GM23338 (cell line): ENCODE data around the gene PAK1. TPM values are rescaled to one million over a fixed set of nuclear protein-coding genes. Genes with fewer than 3 reads are reported as not detected.

Experiments
- ATAC-seq: fragments of 200-7000 bp; cut with Tn5 transposase; 3 replicates; pipeline ENCODE4 v1.9.1; 2020
- DNase-seq: peaks from one replicate; pipeline ENCODE4 v3.0.0-alpha.2; 2015; ENCODE audit warnings: low spot score
- H2AFZ ChIP-seq: fragments of 200-600 bp; sonication (generic); 2 replicates; pipeline ENCODE4 v1.8.0; 2016; ENCODE audit warnings: antibody characterized with exemption, mild to moderate bottlenecking, moderate library complexity
- H3F3A ChIP-seq: fragments of 200-600 bp; sonication (generic); replicated peaks from 2 replicates; pipeline ENCODE4 v1.8.0; 2017; ENCODE audit warnings: antibody characterized with exemption, mixed run types, low read depth
- H3K27ac ChIP-seq: fragments of 200-600 bp; sonication (generic); 2 replicates; pipeline ENCODE4 v1.6.1; 2016; ENCODE audit warnings: low read depth
- H3K27me3 ChIP-seq: fragments of 200-600 bp; sonication (generic); 2 replicates; pipeline ENCODE4 v1.8.0; 2016; ENCODE audit warnings: mild to moderate bottlenecking, mixed run types, moderate library complexity; ENCODE audit not compliant: insufficient read depth
- H3K36me3 ChIP-seq: fragments of 200-600 bp; sonication (generic); 2 replicates; pipeline ENCODE4 v1.8.0; 2016; ENCODE audit warnings: mild to moderate bottlenecking; ENCODE audit not compliant: insufficient read depth
- H3K4me1 ChIP-seq: fragments of 200-600 bp; sonication (generic); 2 replicates; pipeline ENCODE4 v1.8.0; 2016; ENCODE audit warnings: mild to moderate bottlenecking, moderate library complexity; ENCODE audit not compliant: insufficient read depth
- H3K4me2 ChIP-seq: fragments of 200-600 bp; sonication (generic); 2 replicates; pipeline ENCODE4 v1.7.1; 2017; ENCODE audit warnings: mixed run types
- H3K4me3 ChIP-seq: fragments of 200-600 bp; sonication (generic); 2 replicates; pipeline ENCODE4 v1.6.1; 2016; ENCODE audit warnings: mixed run types
- H3K79me2 ChIP-seq: fragments of 200-600 bp; sonication (generic); replicated peaks from 2 replicates; pipeline ENCODE4 v1.8.0; 2017; ENCODE audit warnings: mild to moderate bottlenecking; ENCODE audit not compliant: insufficient read depth
- H3K9me2 ChIP-seq: fragments of 200-600 bp; sonication (generic); 2 replicates; pipeline ENCODE4 v1.8.0; 2017; ENCODE audit not compliant: insufficient read depth
- H4K20me1 ChIP-seq: fragments of 200-600 bp; sonication (generic); replicated peaks from 2 replicates; pipeline ENCODE4 v1.8.0; 2017; ENCODE audit warnings: mild to moderate bottlenecking; ENCODE audit not compliant: insufficient read depth
- H3K27ac Mint-ChIP-seq: 2 replicates; pipeline ENCODE4 v1.8.0; 2020; ENCODE audit warnings: inconsistent platforms, mild to moderate bottlenecking, moderate library complexity, mixed read lengths
- H3K27me3 Mint-ChIP-seq: 3 replicates; pipeline ENCODE4 v1.8.0; 2022; ENCODE audit warnings: low read depth, mild to moderate bottlenecking, moderate library complexity, mixed read lengths, inconsistent platforms; ENCODE audit not compliant: insufficient read depth, poor library complexity
- H3K36me3 Mint-ChIP-seq: 3 replicates; pipeline ENCODE4 v1.8.0; 2021; ENCODE audit warnings: low read depth, mild to moderate bottlenecking, inconsistent platforms, moderate library complexity, mixed read lengths
- H3K4me1 Mint-ChIP-seq: 3 replicates; pipeline ENCODE4 v1.8.0; 2020; ENCODE audit warnings: mild to moderate bottlenecking, inconsistent platforms, mixed read lengths
- H3K4me3 Mint-ChIP-seq: 3 replicates; pipeline ENCODE4 v1.8.0; 2021; ENCODE audit warnings: moderate library complexity, mild to moderate bottlenecking, inconsistent platforms, mixed read lengths
- H3K9me3 Mint-ChIP-seq: 3 replicates; pipeline ENCODE4 v1.8.0; 2020; ENCODE audit warnings: moderate library complexity, mild to moderate bottlenecking, inconsistent platforms, mixed read lengths
- CREB1 ChIP-seq: fragments of 250-450 bp; sonication (Bioruptor Pico); IDR thresholded peaks from 2 replicates; pipeline ENCODE4 v1.5.0; 2020; ENCODE audit warnings: low read depth, mild to moderate bottlenecking, moderate library complexity
- EZH2 ChIP-seq: fragments of 200-600 bp; sonication (generic); IDR thresholded peaks from one replicate; pipeline ENCODE4 v1.8.0; 2017; ENCODE audit warnings: antibody characterized with exemption, mild to moderate bottlenecking, low read depth; ENCODE audit not compliant: unreplicated experiment
- EZH2phosphoT487 ChIP-seq: fragments of 200-600 bp; sonication (generic); IDR thresholded peaks from one replicate; pipeline ENCODE4 v1.8.1; 2018; ENCODE audit warnings: antibody characterized with exemption; ENCODE audit not compliant: unreplicated experiment
- JUNB ChIP-seq: IDR thresholded peaks from one replicate; pipeline ENCODE4 v1.6.1; 2016; ENCODE audit warnings: antibody characterized with exemption; ENCODE audit not compliant: unreplicated experiment
- POLR2AphosphoS5 ChIP-seq: IDR thresholded peaks from 2 replicates; pipeline ENCODE4 v1.6.1; 2016; ENCODE audit warnings: antibody characterized with exemption, low read depth
- REST ChIP-seq: IDR thresholded peaks from one replicate; pipeline ENCODE4 v1.6.1; 2018; ENCODE audit warnings: antibody characterized with exemption; ENCODE audit not compliant: unreplicated experiment
- STAT1 ChIP-seq: IDR thresholded peaks from one replicate; pipeline ENCODE4 v1.6.1; 2016; ENCODE audit warnings: antibody characterized with exemption; ENCODE audit not compliant: unreplicated experiment
- ZNF114 ChIP-seq: fragments of 250-450 bp; sonication (Bioruptor Pico); IDR thresholded peaks from 2 replicates; pipeline ENCODE4 v1.5.0; 2020; ENCODE audit warnings: mild to moderate bottlenecking, moderate library complexity
- ZNF462 ChIP-seq: fragments of 250-450 bp; sonication (Bioruptor Pico); IDR thresholded peaks from 2 replicates; pipeline ENCODE4 v1.5.0; 2020; ENCODE audit warnings: mild to moderate bottlenecking, moderate library complexity
- polyA plus RNA-seq: library from polyadenylated mRNA; unstranded; fragments of >200 nt; fragmentation: Nextera tagmentation; extraction: Ambion mirVana; gene quantifications from 2 replicates; pipeline ENCODE4 v1.2.1, GENCODE V29; 2016
- total RNA-seq: library from RNA; depleted of rRNA; stranded (reverse); fragments of >200 nt; shearing (Covaris generic); gene quantifications from 2 replicates; pipeline ENCODE4 v1.2.3, GENCODE V29; 2014
- TF ChIP-seq, protein P1 (sequence below): IDR thresholded peaks from 2 replicates; pipeline ENCODE4 v1.6.1; 2016; ENCODE audit warnings: antibody characterized with exemption

The PAK1 gene
- total and polyA plus RNA-seq, 2 experiments from 2014 or later = 102 to 175 TPM

DNA sequence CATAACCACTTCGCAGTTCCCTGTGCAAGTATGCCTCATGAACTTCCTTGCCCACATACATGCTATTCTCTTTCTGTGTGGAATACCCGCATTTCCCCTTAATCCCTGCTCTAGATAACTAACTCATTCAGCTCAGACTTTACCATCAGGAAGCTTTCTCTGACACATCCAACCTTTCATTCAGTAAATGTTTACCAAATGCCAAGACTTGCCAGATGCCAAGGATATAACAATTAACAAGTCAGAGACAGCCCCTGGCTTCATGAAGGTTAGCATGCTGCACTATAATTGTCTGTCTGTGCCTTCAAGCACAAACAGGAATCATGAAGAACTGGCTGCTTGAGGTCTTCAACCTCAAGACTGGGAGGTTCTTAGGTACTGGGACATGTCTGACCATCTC, 101.2 kb downstream of the PAK1 start:
- Histone ChIP-seq H3K27me3 (no peaks in the 10 kb centered on the region), H3K27ac (0 out of 2 replicates have a peak overlapping the region, but pooled peaks have one; percentile 48), H3K79me2 (peaks cover 15% of the 10 kb centered on the region; the same call in 1 of the 2 replicates), H3K9me2 (no peaks in the 10 kb centered on the region), H3K36me3 (peaks cover 38% of the 10 kb centered on the region), H4K20me1 (peaks cover 12% of the 10 kb centered on the region), H2AFZ (no peak overlapping the region), H3K4me1 (no peaks in the 10 kb centered on the region), H3F3A (0 out of 2 replicates have a peak, but pooled peaks cover 4% of the 10 kb centered on the region), H3K4me2 (no peak overlapping the region), H3K4me3 (no peak overlapping the region)
- H3K27ac Mint-ChIP-seq = no peak overlapping the region
- H3K36me3 Mint-ChIP-seq = peaks cover 44% of the 10 kb centered on the region
- no peaks in the 10 kb centered on the region for H3K27me3 Mint-ChIP-seq
- TF ChIP-seq ZNF114 (CRISPR knock-in tag) (no peak), CREB1 (CRISPR knock-in tag) (no peak), EZH2phosphoT487 (no peak), POLR2AphosphoS5 (no peak), STAT1 (no peak), JUNB (no peak), ZNF462 (CRISPR knock-in tag) (no peak), REST (no peak), EZH2 (no peak)
- TF ChIP-seq, protein P1, sequence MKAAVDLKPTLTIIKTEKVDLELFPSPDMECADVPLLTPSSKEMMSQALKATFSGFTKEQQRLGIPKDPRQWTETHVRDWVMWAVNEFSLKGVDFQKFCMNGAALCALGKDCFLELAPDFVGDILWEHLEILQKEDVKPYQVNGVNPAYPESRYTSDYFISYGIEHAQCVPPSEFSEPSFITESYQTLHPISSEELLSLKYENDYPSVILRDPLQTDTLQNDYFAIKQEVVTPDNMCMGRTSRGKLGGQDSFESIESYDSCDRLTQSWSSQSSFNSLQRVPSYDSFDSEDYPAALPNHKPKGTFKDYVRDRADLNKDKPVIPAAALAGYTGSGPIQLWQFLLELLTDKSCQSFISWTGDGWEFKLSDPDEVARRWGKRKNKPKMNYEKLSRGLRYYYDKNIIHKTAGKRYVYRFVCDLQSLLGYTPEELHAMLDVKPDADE = no peak
- ATAC-seq (no peak), DNase-seq (no peak)
- no peak overlapping the region for H3K4me3 Mint-ChIP-seq
- H3K9me3 Mint-ChIP-seq = no peaks in the 10 kb centered on the region
- no peaks in the 10 kb centered on the region for H3K4me1 Mint-ChIP-seq
